NCI-H774 (cell line): ENCODE results near the gene RINT1.
A peak's percentile ranks its signal among the peaks of the same experiment; 100 is the strongest.
"Not testable (repeated sequence)": the region's sequence is repeated elsewhere in the genome, so short reads cannot be mapped to it uniquely, and the experiment has no call there.

Experiments
- DNase-seq: peaks from one replicate; lab custom pipeline; 2025; lab: John Stamatoyannopoulos, UW

Gene RINT1

GRCh38 chr7:105532709-105533460, 884 bp downstream of the RINT1 start:
- DNase-seq, result no peak

DNA sequence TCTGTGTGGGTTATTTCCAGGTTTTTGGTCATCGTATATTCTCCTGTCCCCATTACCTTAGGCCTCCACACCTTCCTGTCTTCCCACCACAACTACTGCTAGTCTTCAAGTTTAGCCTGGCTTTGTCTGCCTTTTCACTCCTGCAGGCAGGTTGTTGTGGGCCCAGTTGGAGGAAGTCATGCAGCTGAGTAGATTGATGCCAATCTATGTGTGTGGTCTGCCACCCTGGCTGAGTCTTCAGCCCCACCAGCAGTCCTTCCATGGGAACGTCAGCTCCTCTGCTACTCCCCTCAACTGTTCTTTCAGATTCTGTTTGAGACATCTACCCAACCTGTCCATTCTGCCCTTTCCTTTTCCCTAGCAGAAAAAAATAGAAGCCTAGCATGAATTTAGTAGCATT, 6.3 kb downstream of the RINT1 start:
- no peak for DNase-seq

DNA sequence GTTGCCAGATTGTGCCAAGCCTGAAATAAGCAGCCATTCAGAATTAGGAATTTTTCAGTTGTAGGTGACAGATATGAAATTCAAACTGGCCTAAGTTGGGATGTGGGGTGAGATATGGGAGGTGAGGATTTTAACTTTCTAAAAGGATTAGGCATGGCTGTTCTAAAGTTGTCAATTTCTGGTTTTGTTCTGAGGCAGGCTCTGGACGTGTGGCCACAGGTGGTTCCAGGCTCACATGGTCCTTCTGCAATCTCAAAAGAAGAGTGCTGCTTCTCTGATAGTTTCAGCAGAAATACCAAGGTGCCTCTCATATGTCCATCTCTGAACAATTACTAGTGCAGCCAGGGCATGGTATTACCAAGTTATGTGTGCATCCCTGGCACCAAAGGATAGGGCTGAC, 27.9 kb downstream of the RINT1 start:
- no peak for DNase-seq

GRCh38 chr7:105565190-105565589, 33.2 kb downstream of the RINT1 start:
- DNase-seq, result no peak

DNA sequence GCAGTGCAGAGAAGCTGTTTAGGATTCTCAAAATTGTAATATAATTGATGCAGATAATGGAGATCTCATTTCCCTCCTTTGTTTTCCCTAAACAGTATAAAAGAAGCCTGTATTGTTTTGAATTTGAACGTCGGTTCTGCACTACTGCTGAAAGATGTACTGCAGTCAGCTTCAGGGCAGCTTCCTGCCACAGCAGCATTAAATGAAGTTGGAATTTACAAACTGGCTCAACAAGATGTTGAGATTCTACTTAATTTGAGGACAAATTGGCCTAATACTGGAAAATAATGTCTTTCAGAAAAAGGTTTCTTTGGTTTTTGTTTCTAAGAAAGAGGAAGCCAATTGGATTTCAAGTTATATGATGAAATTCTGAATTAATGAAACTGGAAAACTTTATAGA, 35.0 kb downstream of the RINT1 start:
- no peak for DNase-seq

DNA sequence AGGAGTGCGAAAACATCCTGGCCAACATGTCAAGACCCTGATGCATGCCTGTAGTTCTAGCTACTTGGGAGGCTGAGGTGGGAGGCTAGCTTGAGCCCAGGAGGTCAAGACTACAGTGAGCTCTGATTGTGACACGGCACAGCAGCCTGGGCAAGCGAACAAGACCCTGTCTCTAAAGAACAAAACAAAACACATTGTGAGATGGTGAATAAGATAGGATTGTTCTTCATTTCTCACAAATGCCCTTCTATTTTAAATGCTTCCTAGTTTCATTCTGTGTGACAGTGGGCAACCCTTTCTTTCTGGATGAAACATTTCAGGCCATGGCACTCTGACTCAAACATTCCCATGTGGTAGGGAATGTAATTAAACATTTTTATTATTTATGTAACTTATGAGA, 35.8 kb downstream of the RINT1 start:
- no peak for DNase-seq

GRCh38 chr7:105571891-105572290, 39.9 kb downstream of the RINT1 start:
- no peak for DNase-seq

DNA sequence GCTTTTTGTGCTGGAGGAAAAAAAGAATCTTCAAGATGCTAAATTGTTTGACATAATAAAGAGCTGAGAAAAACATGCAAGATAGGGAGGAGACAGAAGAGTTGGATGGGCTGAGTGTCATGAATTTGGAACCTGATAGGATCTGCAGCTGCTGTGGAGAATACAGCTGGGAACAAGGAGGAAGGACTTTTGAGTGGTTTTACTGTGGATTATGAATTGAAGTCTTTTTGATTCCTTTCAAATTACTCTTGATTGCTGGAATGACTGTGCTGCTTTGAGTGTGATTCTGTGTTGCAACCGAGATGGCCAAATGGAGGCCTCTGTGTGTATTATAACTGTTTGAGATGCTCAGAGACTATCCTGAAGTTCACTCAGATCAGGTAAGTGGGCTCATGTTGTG, 45.2 kb downstream of the RINT1 start:
- DNase-seq, result no peak

DNA sequence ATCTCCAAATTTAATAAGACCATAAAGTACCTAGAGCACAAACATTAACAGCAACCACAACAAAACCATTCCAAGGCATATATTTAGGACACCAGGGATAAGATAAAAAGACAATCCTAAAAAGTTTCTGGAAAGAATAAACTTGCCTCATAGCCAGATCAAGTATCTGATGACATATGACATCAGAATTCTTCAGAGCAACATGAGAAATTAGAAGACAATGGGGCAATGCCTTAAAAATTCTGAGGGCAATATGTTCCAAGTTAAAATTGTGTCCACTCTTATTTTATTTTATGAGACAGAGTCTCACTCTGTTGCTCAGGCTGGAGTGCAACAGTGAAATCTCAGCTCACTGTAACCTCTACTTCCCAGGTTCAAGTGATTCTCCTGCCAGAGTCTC, 46.5 kb downstream of the RINT1 start:
- DNase-seq, result no peak

DNA sequence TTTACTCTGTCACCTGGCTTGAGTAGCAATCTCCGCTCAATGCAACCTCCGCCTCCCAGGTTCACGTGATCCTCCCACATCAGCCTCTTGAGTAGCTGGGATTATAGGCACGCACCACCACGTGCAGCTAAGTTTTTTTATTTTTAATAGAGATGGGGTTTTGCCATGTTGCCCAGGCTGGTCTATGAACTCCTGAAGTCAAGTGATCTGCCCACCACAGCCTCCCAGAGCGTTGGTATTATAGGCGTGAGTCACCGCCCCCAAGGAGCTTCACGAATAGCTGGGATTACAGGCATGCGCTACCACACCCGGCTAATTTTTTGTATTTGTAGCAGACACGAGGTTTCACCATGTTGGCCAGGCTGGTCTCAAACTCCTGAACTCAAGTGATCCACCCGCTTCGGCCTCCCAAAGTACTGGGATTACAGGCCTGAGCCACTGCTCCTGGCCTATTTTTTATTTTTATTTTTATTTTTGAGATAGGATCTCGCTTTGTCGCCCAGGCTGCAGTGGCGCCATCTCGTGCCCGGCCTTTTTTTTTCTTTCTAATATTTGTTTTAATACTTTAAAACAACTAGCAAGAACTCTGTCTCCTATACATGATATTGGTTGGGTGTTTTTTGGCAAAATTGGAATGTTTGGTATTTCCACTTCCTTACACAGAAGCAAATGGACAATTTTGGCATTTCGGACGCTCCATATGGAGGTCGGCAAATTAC, 48.2 kb downstream of the RINT1 start:
- no peak for DNase-seq

GRCh38 chr7:105581066-105581811, 49.2 kb downstream of the RINT1 start, which contains the start of gene EFCAB10:
TSS of gene EFCAB10 (minus strand) at chr7:105581493. CDS start at chr7:105581463, 30 bp downstream.
- DNase-seq, result peak; percentile 70

DNA sequence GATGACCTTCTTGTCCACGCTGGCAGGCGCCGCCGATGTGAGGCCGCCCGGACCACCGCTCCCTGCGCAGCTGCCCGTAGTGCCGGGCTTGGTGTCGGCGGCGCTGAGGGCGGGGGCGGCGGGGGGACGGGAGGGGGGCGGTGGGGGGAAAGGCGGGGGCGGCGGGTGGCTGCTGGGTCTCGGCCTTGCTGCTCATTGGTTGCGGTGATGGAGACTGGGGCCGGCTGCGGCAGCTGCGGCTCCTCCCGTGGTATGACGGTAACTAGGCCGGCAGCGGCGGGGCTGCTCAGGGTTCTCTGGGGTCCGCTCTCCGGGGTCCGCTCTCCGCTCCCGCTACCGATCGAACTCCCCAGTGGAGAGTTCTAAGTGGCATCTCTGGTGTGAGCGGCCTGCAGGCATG, 51.1 kb downstream of the RINT1 start:
- no peak for DNase-seq

DNA sequence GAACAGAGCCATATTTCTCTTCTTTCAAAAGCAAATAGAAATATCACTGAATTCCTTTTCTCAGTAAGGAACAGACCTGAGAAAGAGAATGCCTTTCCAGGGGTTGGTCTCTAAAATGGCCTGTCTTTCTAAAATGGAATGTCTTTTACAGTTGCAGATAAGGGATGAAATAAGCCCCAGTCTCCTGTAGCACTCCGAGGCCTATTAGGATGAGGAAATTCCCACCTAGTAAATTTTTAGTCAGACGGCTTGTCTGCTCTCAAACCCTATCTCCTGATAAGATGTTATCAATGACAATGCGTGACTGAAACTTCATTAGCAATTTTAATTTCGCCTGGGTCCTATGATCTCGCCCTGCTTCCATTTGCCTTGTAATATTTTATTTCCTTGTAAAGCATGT, 52.2 kb downstream of the RINT1 start:
- DNase-seq, result no peak

DNA sequence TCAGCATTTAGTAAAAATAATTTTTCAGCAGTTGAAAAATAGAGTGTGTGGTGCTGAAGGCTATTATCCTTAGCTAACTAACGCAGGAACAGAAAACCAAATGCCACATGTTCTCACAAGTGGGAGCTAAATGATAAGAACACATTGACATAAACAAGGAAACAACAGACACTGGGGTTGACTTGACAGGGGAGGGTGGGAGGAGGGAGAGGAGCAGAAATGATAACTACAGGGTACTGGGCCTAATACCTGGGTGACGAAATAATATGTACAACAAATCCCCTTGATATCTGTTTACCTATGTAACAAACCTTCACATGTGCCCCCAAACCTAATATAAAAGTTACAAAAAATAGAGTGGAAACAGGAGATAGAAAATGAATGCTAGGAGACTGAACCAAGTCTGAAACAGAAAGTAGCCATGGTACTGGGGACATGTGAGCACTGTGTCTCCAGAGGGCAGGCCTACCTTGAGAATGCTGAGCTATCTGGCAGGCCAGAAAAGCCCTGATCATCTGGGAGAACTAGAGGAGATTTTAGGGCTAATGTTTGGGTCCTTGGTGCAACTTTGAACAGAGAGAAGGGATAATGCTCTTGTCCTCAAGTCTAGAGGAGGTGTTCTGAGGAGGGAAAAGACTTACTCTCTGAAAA, 54.0 kb downstream of the RINT1 start:
- DNase-seq, result no peak

GRCh38 chr7:105587909-105588635, 56.1 kb downstream of the RINT1 start:
- no peak for DNase-seq

GRCh38 chr7:105589356-105590077, 57.5 kb downstream of the RINT1 start:
- peak; percentile 75 for DNase-seq

GRCh38 chr7:105590793-105591192, 58.8 kb downstream of the RINT1 start:
- DNase-seq, result no peak

DNA sequence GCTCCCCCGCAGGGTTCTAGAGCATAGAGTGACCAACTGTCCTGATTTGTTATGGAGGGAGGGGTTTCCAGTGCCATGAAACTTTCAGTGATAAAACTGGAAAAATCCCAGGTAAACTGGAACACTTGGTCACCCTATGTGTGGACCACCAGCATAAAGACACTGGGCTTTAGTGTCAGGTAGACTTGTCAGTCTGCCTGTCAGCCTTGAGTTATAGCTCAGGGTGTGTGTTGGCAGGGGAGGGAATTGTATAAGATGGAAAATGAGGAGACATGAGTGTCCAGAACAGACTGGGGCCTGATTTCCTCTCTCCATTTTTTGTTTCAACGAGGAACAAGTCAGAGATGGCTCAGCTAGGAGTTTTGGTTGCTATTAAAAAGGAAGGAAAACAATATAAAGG, 59.5 kb downstream of the RINT1 start:
- DNase-seq, result no peak

GRCh38 chr7:105594034-105594433, 62.0 kb downstream of the RINT1 start:
- no peak for DNase-seq

DNA sequence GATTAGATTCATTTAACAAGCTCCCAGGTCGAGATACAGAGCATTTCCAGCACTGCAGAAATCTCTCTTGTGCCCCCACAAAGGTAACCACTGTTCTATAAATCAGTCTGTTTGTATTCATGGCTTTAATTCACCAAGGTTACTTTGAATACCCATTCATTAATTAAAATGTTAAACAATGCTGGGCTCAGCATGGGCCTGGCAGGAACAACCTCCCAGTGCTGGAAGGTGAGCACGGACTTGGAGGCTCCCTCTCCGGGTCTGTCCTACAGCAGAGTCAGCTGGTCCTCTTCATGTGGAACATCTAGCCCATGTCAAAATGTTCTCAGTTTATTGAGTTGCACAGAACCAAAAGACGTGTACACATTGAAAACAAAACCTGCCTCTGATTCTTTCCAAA, 64.9 kb downstream of the RINT1 start:
- no peak for DNase-seq

GRCh38 chr7:105599080-105599479, 67.1 kb downstream of the RINT1 start:
- DNase-seq, result not testable (repeated sequence)
